ENCODE data around the gene AXIN2.
"Not testable (repeated sequence)": the region's sequence is repeated elsewhere in the genome, so short reads cannot be mapped to it uniquely, and the experiment has no call there.

The AXIN2 gene

GRCh38 chr17:65487161-65487560 lies 74.3 kb downstream of the AXIN2 start:
- DNase-seq (ENCODE audit: low read depth, low spot score), result no peak

- DNase-seq (ENCODE audit: low read depth, low spot score), result no peak
Measured at GRCh38 chr17:65485388-65486299, 75.8 kb downstream of the AXIN2 start.

- not testable (repeated sequence) for DNase-seq (ENCODE audit: low read depth, low spot score)
Measured at GRCh38 chr17:65484405-65484804, 77.0 kb downstream of the AXIN2 start.

GRCh38 chr17:65483438-65483837 lies 78.0 kb downstream of the AXIN2 start:
- DNase-seq (ENCODE audit: low read depth, low spot score), result no peak

- DNase-seq (ENCODE audit: low read depth, low spot score), result no peak
Measured at GRCh38 chr17:65482201-65482600, 79.2 kb downstream of the AXIN2 start.

GRCh38 chr17:65479282-65479681 lies 82.2 kb downstream of the AXIN2 start:
- no peak for DNase-seq (ENCODE audit: low read depth, low spot score)

All from activated CD4-positive, CD25-positive, alpha-beta regulatory T cell treated with anti-CD3 and anti-CD28 coated beads, Interleukin-2, amount 50 U/mL, for 16 hours (primary cell).